Eye (tissue), 1 donor: ENCODE results near the gene SPATS2L.

ENCODE experiments used
- DNase-seq: peaks from one replicate; pipeline ENCODE4 v3.0.0-alpha.2; 2015

Gene SPATS2L

GRCh38 chr2:200525882-200526651, 219.6 kb downstream of the SPATS2L start, which contains the start of gene SGO2:
SGO2 (plus strand) TSS chr2:200526207; CDS start chr2:200532976, 6,769 bp downstream.
- peak; percentile 98 for DNase-seq

- DNase-seq = no peak
Observed at GRCh38 chr2:200528228-200528627, 221.7 kb downstream of the SPATS2L start.
